Measurements from ENCODE around the gene PPP2R3B.
"Not testable (repeated sequence)": the region's sequence is repeated elsewhere in the genome, so short reads cannot be mapped to it uniquely, and the experiment has no call there.

Gene PPP2R3B

GRCh38 chrX:317424-318067 lies 69.2 kb downstream of the PPP2R3B start:
- no peak for DNase-seq

- DNase-seq = no peak
Observed at GRCh38 chrX:316351-317325, 70.1 kb downstream of the PPP2R3B start.

- no peak for DNase-seq
Observed at GRCh38 chrX:314781-315595, 71.7 kb downstream of the PPP2R3B start.

- DNase-seq = no peak
Observed at GRCh38 chrX:314049-314448, 72.7 kb downstream of the PPP2R3B start.

- DNase-seq = no peak
Observed at GRCh38 chrX:313546-313945, 73.2 kb downstream of the PPP2R3B start.

GRCh38 chrX:312621-313331 lies 73.9 kb downstream of the PPP2R3B start:
- no peak for DNase-seq

GRCh38 chrX:311156-312129 lies 75.3 kb downstream of the PPP2R3B start:
- no peak for DNase-seq

GRCh38 chrX:310621-311155 lies 76.0 kb downstream of the PPP2R3B start:
- no peak for DNase-seq

GRCh38 chrX:308821-309520 lies 77.7 kb downstream of the PPP2R3B start:
- DNase-seq = no peak

GRCh38 chrX:307261-308111 lies 79.2 kb downstream of the PPP2R3B start:
- DNase-seq = no peak

- DNase-seq = not testable (repeated sequence)
Observed at GRCh38 chrX:306614-307251, 80.0 kb downstream of the PPP2R3B start.

- not testable (repeated sequence) for DNase-seq
Observed at GRCh38 chrX:305781-306613, 80.7 kb downstream of the PPP2R3B start.

GRCh38 chrX:302975-303374 lies 83.7 kb downstream of the PPP2R3B start:
- no peak for DNase-seq

- DNase-seq = no peak
Observed at GRCh38 chrX:300334-300733, 86.4 kb downstream of the PPP2R3B start.

GRCh38 chrX:298993-299392 lies 87.7 kb downstream of the PPP2R3B start:
- no peak for DNase-seq

GRCh38 chrX:295136-295535 lies 91.6 kb downstream of the PPP2R3B start:
- DNase-seq = no peak

GRCh38 chrX:292900-293897 lies 93.5 kb downstream of the PPP2R3B start:
- DNase-seq = no peak

Measured in DMS79 treated with DMSO at 0.1 percent for 48 hours (cell line).